ENCODE data around the gene WTAP. TPM values are rescaled to one million over a fixed set of nuclear protein-coding genes. Genes with fewer than 3 reads are reported as not detected.
"Not testable (repeated sequence)": the region's sequence is repeated elsewhere in the genome, so short reads cannot be mapped to it uniquely, and the experiment has no call there.

Gene WTAP
- total RNA-seq, 4 donors from 2014 or later = 65.0 to 105 (median 88.5) TPM

- H3K9me3 ChIP-seq = no peaks in the 10 kb centered on the region
- H3K36me3 ChIP-seq = no peaks in the 10 kb centered on the region
- peaks cover 0 to 27% (median 12%) of the 10 kb centered on the region in 4 donors for H3K4me1 ChIP-seq
- peak overlapping the region; percentile 82 to 97 (median 92) for H3K4me3 ChIP-seq
- H3K27me3 ChIP-seq = no peaks in the 10 kb centered on the region
- peak overlapping the region; percentile 96 to 100 (median 98) for H3K27ac ChIP-seq
- DNase-seq = no peak
- TF ChIP-seq, protein P1, sequence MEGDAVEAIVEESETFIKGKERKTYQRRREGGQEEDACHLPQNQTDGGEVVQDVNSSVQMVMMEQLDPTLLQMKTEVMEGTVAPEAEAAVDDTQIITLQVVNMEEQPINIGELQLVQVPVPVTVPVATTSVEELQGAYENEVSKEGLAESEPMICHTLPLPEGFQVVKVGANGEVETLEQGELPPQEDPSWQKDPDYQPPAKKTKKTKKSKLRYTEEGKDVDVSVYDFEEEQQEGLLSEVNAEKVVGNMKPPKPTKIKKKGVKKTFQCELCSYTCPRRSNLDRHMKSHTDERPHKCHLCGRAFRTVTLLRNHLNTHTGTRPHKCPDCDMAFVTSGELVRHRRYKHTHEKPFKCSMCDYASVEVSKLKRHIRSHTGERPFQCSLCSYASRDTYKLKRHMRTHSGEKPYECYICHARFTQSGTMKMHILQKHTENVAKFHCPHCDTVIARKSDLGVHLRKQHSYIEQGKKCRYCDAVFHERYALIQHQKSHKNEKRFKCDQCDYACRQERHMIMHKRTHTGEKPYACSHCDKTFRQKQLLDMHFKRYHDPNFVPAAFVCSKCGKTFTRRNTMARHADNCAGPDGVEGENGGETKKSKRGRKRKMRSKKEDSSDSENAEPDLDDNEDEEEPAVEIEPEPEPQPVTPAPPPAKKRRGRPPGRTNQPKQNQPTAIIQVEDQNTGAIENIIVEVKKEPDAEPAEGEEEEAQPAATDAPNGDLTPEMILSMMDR (IDR thresholded peaks at IDR 0.05) = no peak
- TF ChIP-seq POLR2A (IDR thresholded peaks at IDR 0.05) = no peak
Observed at GRCh38 chr6:159726255-159726917, 920 bp upstream of the WTAP start.

GRCh38 chr6:159727717-159728445 is 575 bp downstream of the WTAP start:
- TF ChIP-seq POLR2A (IDR thresholded peaks at IDR 0.05) = no peak
- TF ChIP-seq, protein P1 (IDR thresholded peaks at IDR 0.05) = no peak
- peak overlapping the region; percentile 96 to 100 (median 98) for H3K27ac ChIP-seq

DNA sequence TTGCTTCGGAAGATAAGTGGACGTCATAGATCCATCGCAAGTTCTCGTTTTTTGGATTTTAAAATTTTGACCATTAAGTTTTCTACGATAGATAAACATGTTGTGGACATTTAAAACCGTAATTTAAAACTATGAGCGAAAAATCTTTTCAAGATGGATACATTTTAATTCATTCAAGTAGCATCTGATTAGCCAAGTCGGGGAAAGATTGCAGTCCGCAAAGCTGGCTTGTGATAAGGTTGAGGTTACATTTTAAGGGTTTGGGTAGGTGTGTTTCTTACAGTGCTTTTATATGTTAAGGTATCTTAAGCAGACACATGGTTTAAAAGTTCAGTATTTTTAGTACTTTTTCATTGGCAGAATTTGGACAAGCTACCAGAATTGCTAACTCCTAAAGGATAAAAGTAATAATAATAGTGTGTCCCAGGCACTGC is 1.2 kb downstream of the WTAP start:
- peak overlapping the region; percentile 96 to 100 (median 98) for H3K27ac ChIP-seq
- no peaks in the 10 kb centered on the region for H3K27me3 ChIP-seq
- no peak for DNase-seq
- no peaks in the 10 kb centered on the region for H3K9me3 ChIP-seq
- TF ChIP-seq, protein P1 (IDR thresholded peaks at IDR 0.05) = no peak
- TF ChIP-seq POLR2A (IDR thresholded peaks at IDR 0.05) = no peak
- peaks cover 0 to 29% (median 12%) of the 10 kb centered on the region in 4 donors for H3K4me1 ChIP-seq
- H3K4me3 ChIP-seq = peak overlapping the region; percentile 82 to 97 (median 92)
- H3K36me3 ChIP-seq = no peaks in the 10 kb centered on the region

More at GRCh38 chr6:159727717-159728445, 575 bp downstream of the WTAP start:
- DNase-seq = no peak
- Histone ChIP-seq H3K9me3 (no peaks in the 10 kb centered on the region), H3K4me3 (peak overlapping the region; percentile 82 to 97 (median 92)), H3K27me3 (no peaks in the 10 kb centered on the region), H3K4me1 (peaks cover 0 to 27% (median 12%) of the 10 kb centered on the region in 4 donors), H3K36me3 (no peaks in the 10 kb centered on the region)

DNA sequence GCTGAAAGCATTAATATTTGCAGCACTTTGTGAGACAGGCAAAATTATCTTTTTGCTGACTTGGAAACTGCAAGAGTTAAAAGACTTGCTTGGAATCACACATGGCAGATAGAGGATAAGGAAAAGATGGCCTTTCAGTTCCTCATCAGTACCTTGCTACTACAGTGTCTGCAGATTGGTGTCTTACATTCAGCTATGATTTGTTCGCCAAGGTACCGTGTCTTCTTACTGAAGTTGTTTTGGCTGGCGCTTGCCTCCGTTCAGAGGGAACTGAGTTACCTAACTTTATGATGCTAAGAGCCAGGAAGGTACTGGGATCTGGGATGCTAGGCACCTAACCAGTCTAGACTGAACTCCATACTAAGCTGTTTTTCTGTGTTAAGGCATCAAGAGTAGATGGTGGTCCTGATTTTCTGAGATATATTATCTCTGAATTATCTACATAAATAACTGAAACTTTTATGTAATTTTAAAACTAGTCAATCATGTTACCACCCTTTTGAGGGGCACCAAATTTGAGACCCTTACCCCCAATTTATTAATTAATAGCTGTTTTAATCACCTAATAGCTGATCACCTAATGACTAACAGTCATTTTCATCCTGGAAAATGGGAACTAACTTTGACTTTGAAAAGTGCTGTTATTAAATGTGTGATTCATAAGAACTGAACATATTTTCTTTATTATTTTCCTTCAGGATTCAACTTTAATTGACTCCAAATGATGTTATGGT is 2.5 kb downstream of the WTAP start:
- DNase-seq = no peak
- H3K9me3 ChIP-seq = no peaks in the 10 kb centered on the region
- peaks cover 0 to 32% (median 12%) of the 10 kb centered on the region in 4 donors for H3K4me1 ChIP-seq
- TF ChIP-seq, protein P1 (IDR thresholded peaks at IDR 0.05) = no peak
- TF ChIP-seq POLR2A (IDR thresholded peaks at IDR 0.05) = no peak
- peak overlapping the region in 1 of 4 donors; percentile 38 for H3K27ac ChIP-seq
- no peaks in the 10 kb centered on the region for H3K36me3 ChIP-seq
- H3K4me3 ChIP-seq = peak overlapping the region in 3 of 4 donors; percentile 9 to 97 (median 82)
- no peaks in the 10 kb centered on the region for H3K27me3 ChIP-seq

- Histone ChIP-seq H3K27ac (no peak overlapping the region), H3K27me3 (no peaks in the 10 kb centered on the region), H3K9me3 (no peaks in the 10 kb centered on the region), H3K4me3 (no peak overlapping the region), H3K4me1 (peaks cover 0 to 28% (median 12%) of the 10 kb centered on the region in 4 donors), H3K36me3 (no peaks in the 10 kb centered on the region)
- TF ChIP-seq, protein P1 (IDR thresholded peaks at IDR 0.05) = no peak
- no peak for TF ChIP-seq POLR2A (IDR thresholded peaks at IDR 0.05)
- no peak for DNase-seq
Observed at GRCh38 chr6:159730332-159730676, 3.0 kb downstream of the WTAP start.

DNA sequence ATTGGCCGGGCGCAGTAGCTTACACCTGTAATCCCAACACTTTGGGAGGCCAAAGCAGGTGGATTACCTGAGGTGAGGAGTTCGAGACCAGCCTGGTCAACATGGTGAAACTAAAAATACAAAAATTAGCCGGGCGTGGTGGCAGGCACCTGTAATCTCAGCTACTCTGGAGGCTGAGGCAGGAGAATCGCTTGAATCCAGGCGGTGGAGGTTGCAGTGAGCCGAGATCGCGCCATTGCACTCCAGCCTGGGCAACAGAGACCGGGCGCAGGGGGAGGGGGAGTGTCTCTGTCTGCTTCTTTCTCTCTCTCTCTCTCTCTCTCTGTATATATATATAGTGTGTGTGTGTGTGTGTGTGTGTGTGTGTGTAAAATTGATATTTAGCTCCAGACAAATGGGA is 5.2 kb downstream of the WTAP start:
- H3K4me3 ChIP-seq, DNase-seq, H3K27me3 ChIP-seq, H3K27ac ChIP-seq, H3K36me3 ChIP-seq, H3K9me3 ChIP-seq: not testable (repeated sequence)
- H3K4me1 ChIP-seq = peaks cover 0 to 21% (median 12%) of the 10 kb centered on the region in 4 donors

GRCh38 chr6:159733395-159733794 is 6.1 kb downstream of the WTAP start:
- H3K27me3 ChIP-seq, DNase-seq, H3K9me3 ChIP-seq, H3K4me3 ChIP-seq, H3K27ac ChIP-seq: not testable (repeated sequence)
- H3K4me1 ChIP-seq = peaks cover 0 to 21% (median 12%) of the 10 kb centered on the region in 4 donors
- H3K36me3 ChIP-seq = peaks cover 0 to 17% (median 0%) of the 10 kb centered on the region in 3 donors

Measured in Peyer's patch (tissue), 4 donors.